HAP-1 (cell line): ENCODE data around the gene PTGES2.

Source experiments
- DNase-seq, 2 experiments: peaks; one replicate each; pipeline ENCODE4 v3.0.0-alpha.2; 2016 to 2020; ENCODE audit warnings: low spot score in 2 of 2
- H3K27me3 ChIP-seq: fragments of 250-450 bp; sonication (Bioruptor Pico); 2 replicates; pipeline ENCODE4 v1.5.1; 2020; ENCODE audit warnings: low read depth, mild to moderate bottlenecking, moderate library complexity
- H3K36me3 ChIP-seq: fragments of 250-450 bp; sonication (Bioruptor Pico); replicated peaks from 2 replicates; pipeline ENCODE4 v1.5.1; 2020; ENCODE audit warnings: mild to moderate bottlenecking
- H3K4me1 ChIP-seq: fragments of 250-450 bp; sonication (Bioruptor Pico); 2 replicates; pipeline ENCODE4 v1.5.1; 2020; ENCODE audit warnings: mild to moderate bottlenecking
- H3K4me3 ChIP-seq: fragments of 250-450 bp; sonication (Bioruptor Pico); 2 replicates; pipeline ENCODE4 v1.5.1; 2020; ENCODE audit warnings: mild to moderate bottlenecking, moderate library complexity
- H3K9me3 ChIP-seq: fragments of 250-450 bp; sonication (Bioruptor Pico); 2 replicates; pipeline ENCODE4 v1.5.1; 2020; ENCODE audit warnings: mild to moderate bottlenecking, moderate library complexity
- in situ Hi-C: fragments of 300-500 bp; cut with MboI; formaldehyde crosslinking; loops from 3 replicates; pipeline ENCODE4 v1.14.3; 2020; ENCODE audit warnings: low sequenced_read_pairs, inconsistent platforms, mixed read lengths

The PTGES2 gene

GRCh38 chr9:128092199-128092977 is 35.1 kb downstream of the PTGES2 start:
- Histone ChIP-seq H3K36me3 (no peaks in the 10 kb centered on the region), H3K4me3 (no peak overlapping the region), H3K9me3 (no peaks in the 10 kb centered on the region), H3K4me1 (peaks cover 12% of the 10 kb centered on the region), H3K27me3 (no peaks in the 10 kb centered on the region)
- no peak for DNase-seq
- in situ Hi-C loops: no loop called here

DNA sequence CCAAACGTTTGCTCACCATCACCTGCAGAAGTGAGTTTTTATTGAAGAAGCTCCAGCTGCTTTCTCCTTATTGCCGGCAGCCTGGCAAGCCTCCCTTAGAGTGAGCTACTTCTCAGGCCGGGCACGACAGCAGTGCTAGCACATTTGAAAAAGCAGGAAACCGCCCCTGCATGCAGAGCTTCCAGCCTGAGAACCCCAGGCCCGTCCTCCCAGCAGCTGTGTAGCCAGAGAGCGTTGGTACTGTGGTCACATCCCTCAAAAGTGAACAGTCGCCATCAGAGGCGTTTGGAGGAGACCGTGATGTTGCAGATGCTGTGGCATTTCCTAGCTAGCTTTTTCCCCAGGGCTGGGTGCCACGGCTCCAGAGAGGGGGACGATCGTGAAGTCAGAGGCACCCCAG is 36.0 kb downstream of the PTGES2 start:
- Histone ChIP-seq H3K9me3 (no peaks in the 10 kb centered on the region), H3K4me3 (no peak overlapping the region), H3K36me3 (no peaks in the 10 kb centered on the region), H3K27me3 (no peaks in the 10 kb centered on the region), H3K4me1 (peaks cover 12% of the 10 kb centered on the region)
- no peak for DNase-seq
- in situ Hi-C loops: no loop called here

- Histone ChIP-seq H3K27me3 (no peaks in the 10 kb centered on the region), H3K9me3 (no peaks in the 10 kb centered on the region), H3K4me1 (peaks cover 12% of the 10 kb centered on the region), H3K36me3 (no peaks in the 10 kb centered on the region), H3K4me3 (no peak overlapping the region)
- no peak for DNase-seq
- in situ Hi-C loops: no loop called here
These were observed 36.4 kb downstream of the PTGES2 start for GRCh38 chr9:128091144-128091543.

- no peaks in the 10 kb centered on the region for H3K27me3 ChIP-seq
- peaks cover 7% of the 10 kb centered on the region for H3K4me1 ChIP-seq
- in situ Hi-C loops: no loop called here
- H3K9me3 ChIP-seq: no peaks in the 10 kb centered on the region
- no peak for DNase-seq
- H3K36me3 ChIP-seq: no peaks in the 10 kb centered on the region
- no peak overlapping the region for H3K4me3 ChIP-seq
These were observed 38.2 kb downstream of the PTGES2 start for GRCh38 chr9:128089299-128089698.

DNA sequence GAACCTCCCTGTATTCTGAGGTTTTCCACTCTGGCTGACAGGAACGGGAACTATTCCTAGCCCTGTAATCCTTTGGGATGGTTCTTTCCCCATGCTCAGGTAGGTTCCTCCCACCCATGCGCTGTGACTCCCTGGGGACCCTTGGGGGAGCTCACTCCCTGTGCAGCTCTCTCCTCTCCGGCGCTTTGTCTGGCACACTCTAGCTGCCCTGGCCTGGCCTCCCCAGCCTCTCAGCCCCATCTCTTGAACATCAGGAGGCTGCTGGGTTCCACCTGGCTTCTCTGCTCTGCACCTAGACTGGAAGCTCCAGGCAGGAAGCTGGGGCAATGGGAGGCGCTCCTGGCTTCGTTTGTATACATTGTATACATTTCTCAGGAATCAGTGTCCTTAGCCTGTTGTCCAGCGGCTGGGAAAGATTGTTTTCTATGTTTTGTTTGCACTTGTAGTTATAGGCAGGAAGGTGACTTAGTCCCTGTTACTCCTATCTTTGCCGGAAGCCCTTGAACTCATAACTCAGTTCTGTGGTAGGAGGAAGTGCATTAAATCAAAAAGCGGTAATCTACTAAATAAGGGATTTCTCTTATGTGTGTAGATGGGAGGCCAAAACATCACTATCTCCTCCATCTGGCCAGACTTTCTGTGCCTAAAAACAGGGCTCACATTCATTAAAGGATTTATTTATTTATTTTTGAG is 39.1 kb downstream of the PTGES2 start:
- Histone ChIP-seq H3K4me3 (no peak overlapping the region), H3K4me1 (peaks cover 5% of the 10 kb centered on the region), H3K36me3 (no peaks in the 10 kb centered on the region), H3K27me3 (no peaks in the 10 kb centered on the region), H3K9me3 (no peaks in the 10 kb centered on the region)
- in situ Hi-C loops: no loop called here
- no peak for DNase-seq

GRCh38 chr9:128087262-128087661 is 40.3 kb downstream of the PTGES2 start:
- Histone ChIP-seq H3K4me3 (no peak overlapping the region), H3K27me3 (no peaks in the 10 kb centered on the region), H3K4me1 (peaks cover 4% of the 10 kb centered on the region; the same call in 1 of the 2 replicates), H3K36me3 (no peaks in the 10 kb centered on the region; the same call in 1 of the 2 replicates), H3K9me3 (no peaks in the 10 kb centered on the region)
- DNase-seq: no peak
- in situ Hi-C loops: no loop called here

- Histone ChIP-seq H3K4me3 (no peak overlapping the region), H3K4me1 (peaks cover 4% of the 10 kb centered on the region; the same call in 1 of the 2 replicates), H3K36me3 (no peaks in the 10 kb centered on the region; the same call in 1 of the 2 replicates), H3K9me3 (no peaks in the 10 kb centered on the region), H3K27me3 (no peaks in the 10 kb centered on the region)
- in situ Hi-C loops: no loop called here
- DNase-seq: no peak
These were observed 41.6 kb downstream of the PTGES2 start for GRCh38 chr9:128085943-128086342.

DNA sequence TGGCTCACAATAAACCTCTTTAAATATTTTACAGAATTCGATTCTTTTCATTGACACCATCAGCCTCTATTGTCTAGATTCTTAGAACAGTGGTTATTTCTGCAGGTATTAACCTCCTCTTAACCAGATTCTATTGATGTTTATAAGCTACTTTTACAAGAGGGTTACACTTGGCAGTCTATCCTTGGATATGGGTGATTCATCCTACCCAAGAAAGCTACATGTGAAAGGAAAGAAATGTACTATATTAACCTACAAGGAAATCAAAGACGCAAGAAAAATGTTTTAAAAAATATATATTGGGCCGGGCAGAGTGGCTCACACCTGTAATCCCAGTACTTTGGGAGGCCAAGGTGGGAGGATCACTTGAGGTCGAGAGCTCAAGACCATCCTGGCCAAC is 42.8 kb downstream of the PTGES2 start:
- in situ Hi-C loops: no loop called here

DNA sequence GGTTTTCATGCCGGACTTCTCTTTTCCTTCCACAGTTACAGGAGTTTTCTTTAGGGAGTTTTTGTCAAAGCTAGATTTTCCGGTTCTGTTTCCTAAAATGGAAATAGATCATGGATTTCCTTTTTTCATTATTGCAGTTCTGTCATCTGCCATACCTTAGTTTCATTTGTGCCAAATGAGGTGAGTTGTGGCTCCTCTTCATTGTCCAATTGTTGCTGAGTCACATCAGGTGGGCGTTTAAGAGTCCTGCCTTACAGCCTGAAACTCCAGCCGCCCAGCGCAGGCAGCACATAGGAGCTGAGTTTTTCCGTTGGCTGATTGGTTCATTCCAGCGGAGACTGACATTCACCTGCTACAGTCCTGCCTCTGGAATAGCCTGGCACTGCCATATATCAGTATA is 45.4 kb downstream of the PTGES2 start:
- Histone ChIP-seq H3K9me3 (no peaks in the 10 kb centered on the region), H3K27me3 (no peaks in the 10 kb centered on the region), H3K4me3 (no peak overlapping the region), H3K36me3 (no peaks in the 10 kb centered on the region; the same call in 1 of the 2 replicates), H3K4me1 (peaks cover 4% of the 10 kb centered on the region; the same call in 1 of the 2 replicates)
- no peak for DNase-seq
- in situ Hi-C loops: no loop called here

More for the DNA sequence above, 42.8 kb downstream of the PTGES2 start:
- no peaks in the 10 kb centered on the region; the same call in 1 of the 2 replicates for H3K36me3 ChIP-seq
- H3K27me3 ChIP-seq: no peaks in the 10 kb centered on the region
- no peak overlapping the region for H3K4me3 ChIP-seq
- DNase-seq: no peak
- H3K9me3 ChIP-seq: no peaks in the 10 kb centered on the region
- peaks cover 4% of the 10 kb centered on the region; the same call in 1 of the 2 replicates for H3K4me1 ChIP-seq

- no peak for DNase-seq
- Histone ChIP-seq H3K9me3 (no peaks in the 10 kb centered on the region), H3K4me1 (peaks cover 4% of the 10 kb centered on the region; the same call in 1 of the 2 replicates), H3K27me3 (no peaks in the 10 kb centered on the region), H3K4me3 (no peak overlapping the region), H3K36me3 (no peaks in the 10 kb centered on the region; the same call in 1 of the 2 replicates)
- in situ Hi-C loops: no loop called here
These were observed 46.5 kb downstream of the PTGES2 start for GRCh38 chr9:128081056-128081455.

- in situ Hi-C loops: no loop called here
- DNase-seq: no peak
- H3K4me3 ChIP-seq: no peak overlapping the region
- peaks cover 4% of the 10 kb centered on the region; the same call in 1 of the 2 replicates for H3K4me1 ChIP-seq
- H3K9me3 ChIP-seq: no peaks in the 10 kb centered on the region
- no peaks in the 10 kb centered on the region; the same call in 1 of the 2 replicates for H3K36me3 ChIP-seq
- no peaks in the 10 kb centered on the region for H3K27me3 ChIP-seq
These were observed 47.3 kb downstream of the PTGES2 start for GRCh38 chr9:128080206-128080605.

DNA sequence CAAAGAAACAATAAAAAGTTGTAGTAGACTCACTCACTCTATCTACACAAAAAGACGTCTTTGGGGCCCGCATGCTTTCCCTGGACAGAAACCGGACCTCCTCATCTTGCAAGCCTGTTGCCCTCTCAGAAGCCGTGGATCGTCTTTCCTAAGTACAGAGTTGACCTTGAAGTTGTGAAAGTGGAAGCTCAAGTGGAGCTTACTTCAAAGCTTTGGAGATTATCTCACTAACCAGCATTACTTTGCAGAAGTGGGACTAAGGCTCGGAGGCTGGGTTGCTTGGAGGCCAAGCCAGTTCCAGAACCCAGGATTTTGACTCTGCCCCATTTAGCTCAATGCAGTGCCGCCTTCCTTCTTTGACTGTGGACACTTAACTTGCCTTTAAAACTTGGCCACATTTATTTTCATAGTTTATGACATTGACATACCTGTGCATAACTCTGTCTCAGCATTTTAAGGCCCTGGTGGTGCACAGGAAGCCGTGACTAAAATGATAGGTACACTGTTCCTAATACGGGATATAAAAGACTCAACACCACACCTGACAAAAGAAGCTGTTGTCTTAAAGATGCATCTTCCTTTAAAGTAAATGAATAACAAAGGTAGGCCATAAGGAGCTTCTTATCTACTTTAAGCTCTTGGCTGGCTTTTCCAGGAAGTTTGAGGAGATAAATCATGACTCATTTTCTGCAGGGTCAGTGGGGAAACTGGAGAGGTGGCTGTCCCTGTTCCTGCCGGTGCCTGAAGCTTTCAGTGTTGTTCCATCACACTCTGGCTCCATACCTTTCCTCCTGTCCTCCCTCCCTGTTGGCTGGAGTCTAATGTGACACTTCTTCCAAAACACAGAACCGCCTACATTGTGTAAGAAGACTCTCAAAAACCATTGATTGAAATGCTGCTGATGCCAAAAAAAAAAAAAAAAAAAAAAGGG is 48.8 kb downstream of the PTGES2 start:
- Histone ChIP-seq H3K9me3 (no peaks in the 10 kb centered on the region), H3K4me3 (no peak overlapping the region), H3K27me3 (no peaks in the 10 kb centered on the region), H3K4me1 (peaks cover 2% of the 10 kb centered on the region; the same call in 1 of the 2 replicates), H3K36me3 (no peaks in the 10 kb centered on the region; the same call in 1 of the 2 replicates)
- in situ Hi-C loops: no loop called here
- DNase-seq: no peak

GRCh38 chr9:128077847-128078503 is 49.6 kb downstream of the PTGES2 start:
- Histone ChIP-seq H3K36me3 (no peaks in the 10 kb centered on the region; the same call in 1 of the 2 replicates), H3K9me3 (no peaks in the 10 kb centered on the region), H3K4me3 (no peak overlapping the region), H3K27me3 (no peaks in the 10 kb centered on the region), H3K4me1 (peaks cover 3% of the 10 kb centered on the region)
- in situ Hi-C loops: no loop called here
- DNase-seq: no peak
